Measurements from ENCODE around the gene SETD6. TPM values are rescaled to one million over a fixed set of nuclear protein-coding genes. Genes with fewer than 3 reads are reported as not detected.
"Not testable (repeated sequence)": the region's sequence is repeated elsewhere in the genome, so short reads cannot be mapped to it uniquely, and the experiment has no call there.

Gene SETD6
- total and polyA plus RNA-seq, 2 experiments from 2014 or later = 23.8 to 47.6 TPM

GRCh38 chr16:58563775-58564174, 48.5 kb downstream of the SETD6 start:
- Histone ChIP-seq H3K4me1 (ENCODE audit: low read depth) (no peaks in the 10 kb centered on the region), H3K27me3 (no peaks in the 10 kb centered on the region), H3K9me3 (ENCODE audit: low read depth) (no peaks in the 10 kb centered on the region), H3K36me3 (peaks cover 44% of the 10 kb centered on the region), H3K4me3 (no peak overlapping the region), H3K27ac (no peak overlapping the region)
- TF ChIP-seq CTCF (IDR thresholded peaks at IDR 0.05; ENCODE audit: low read depth, low read length) = no peak
- DNase-seq (ENCODE audit: low read depth in 1 of 2, low spot score in 1 of 2) = no peak

- not testable (repeated sequence) for DNase-seq (ENCODE audit: low read depth in 1 of 2, low spot score in 1 of 2); H3K9me3 ChIP-seq (ENCODE audit: low read depth); H3K27me3 ChIP-seq; H3K27ac ChIP-seq; H3K4me1 ChIP-seq (ENCODE audit: low read depth); H3K4me3 ChIP-seq
- peaks cover 43% of the 10 kb centered on the region for H3K36me3 ChIP-seq
Measured at GRCh38 chr16:58565697-58566096, 50.4 kb downstream of the SETD6 start.

Other genes with a start within 250 kb of the SETD6 start
- gene PRSS54, start 220.5 kb upstream of the SETD6 start, total RNA-seq = not detected in 2 replicates
- gene PRSS54, start 220.5 kb upstream of the SETD6 start, polyA plus RNA-seq = not detected in 2 replicates
- gene GINS3, start 123.0 kb upstream of the SETD6 start, total RNA-seq = 2.1 and 9.3 TPM in 2 replicates
- 2.7 and 4.2 TPM in 2 replicates for gene GINS3, start 123.0 kb upstream of the SETD6 start, polyA plus RNA-seq
- gene NDRG4, start 15.4 kb upstream of the SETD6 start, total RNA-seq = 62.3 and 80.3 TPM in 2 replicates
- gene NDRG4, start 15.4 kb upstream of the SETD6 start, polyA plus RNA-seq = 48.0 and 54.4 TPM in 2 replicates
- 71.8 and 73.1 TPM in 2 replicates for gene CNOT1, start 114.3 kb downstream of the SETD6 start, total RNA-seq
- gene CNOT1, start 114.3 kb downstream of the SETD6 start, polyA plus RNA-seq = 49.3 and 69.3 TPM in 2 replicates
- 12.2 and 14.5 TPM in 2 replicates for gene SLC38A7, start 169.3 kb downstream of the SETD6 start, total RNA-seq
- 11.9 and 22.4 TPM in 2 replicates for gene SLC38A7, start 169.3 kb downstream of the SETD6 start, polyA plus RNA-seq
- 99.2 and 116 TPM in 2 replicates for gene GOT2, start 218.8 kb downstream of the SETD6 start, total RNA-seq
- gene GOT2, start 218.8 kb downstream of the SETD6 start, polyA plus RNA-seq = 201 and 211 TPM in 2 replicates